ENCODE results near the gene SLC7A4. TPM values are rescaled to one million over a fixed set of nuclear protein-coding genes. Genes with fewer than 3 reads are reported as not detected.

SLC7A4 gene
- polyA plus RNA-seq, 1 experiment: 0.29 TPM

DNA sequence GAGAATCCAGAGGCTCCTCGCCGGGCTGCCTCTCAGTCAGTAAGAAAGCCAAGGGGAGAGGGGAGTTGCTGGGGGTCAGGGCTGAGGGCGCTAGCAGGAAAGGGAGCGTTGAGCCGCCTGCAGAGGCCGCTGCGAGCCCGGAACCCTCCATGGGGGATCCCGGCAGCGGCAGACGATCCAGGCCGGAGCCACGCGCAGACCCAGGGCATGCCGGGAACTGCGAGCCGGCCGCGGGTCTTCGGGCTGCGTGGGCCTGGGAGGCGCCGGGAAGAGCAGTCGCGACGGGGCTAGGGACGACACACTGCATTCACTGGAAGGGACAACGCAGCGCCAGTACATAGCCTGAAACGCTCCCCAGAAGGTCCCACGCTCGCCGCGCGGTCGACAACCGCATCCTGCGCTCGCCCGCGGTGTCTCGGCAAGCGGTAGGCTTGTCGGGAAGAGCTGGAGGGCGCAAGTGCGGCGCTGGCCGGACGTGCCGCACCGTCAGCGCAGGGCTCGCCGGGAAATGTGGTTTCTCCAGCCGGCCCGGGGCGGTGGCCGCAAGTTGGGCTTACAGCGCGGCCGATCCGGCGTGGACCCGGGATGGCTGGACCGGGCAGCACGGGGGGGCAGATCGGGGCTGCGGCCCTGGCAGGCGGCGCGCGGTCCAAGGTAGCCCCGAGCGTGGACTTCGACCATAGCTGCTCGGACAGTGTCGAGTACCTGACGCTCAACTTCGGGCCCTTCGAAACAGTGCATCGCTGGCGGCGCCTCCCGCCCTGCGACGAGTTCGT lies 50.4 kb downstream of the SLC7A4 start, which contains the start of gene LZTR1:
Gene LZTR1, plus strand, starts transcription at position 511 of the 776 bp plus-strand sequence. Its CDS starts 75 bp downstream, at position 586.
- POLR2A ChIA-PET: interaction anchor here (0.5 kb wide), 1 partner anchor 56 kb away, joined by 3 read pairs; no protein-coding TSS in a partner anchor
- CTCF ChIA-PET: interaction anchor here (0.6 to 2.5 kb wide), 13 partner anchors 9 to 178 kb away, joined by 3 to 8 read pairs (median 4); partner anchors contain the start of gene THAP7

DNA sequence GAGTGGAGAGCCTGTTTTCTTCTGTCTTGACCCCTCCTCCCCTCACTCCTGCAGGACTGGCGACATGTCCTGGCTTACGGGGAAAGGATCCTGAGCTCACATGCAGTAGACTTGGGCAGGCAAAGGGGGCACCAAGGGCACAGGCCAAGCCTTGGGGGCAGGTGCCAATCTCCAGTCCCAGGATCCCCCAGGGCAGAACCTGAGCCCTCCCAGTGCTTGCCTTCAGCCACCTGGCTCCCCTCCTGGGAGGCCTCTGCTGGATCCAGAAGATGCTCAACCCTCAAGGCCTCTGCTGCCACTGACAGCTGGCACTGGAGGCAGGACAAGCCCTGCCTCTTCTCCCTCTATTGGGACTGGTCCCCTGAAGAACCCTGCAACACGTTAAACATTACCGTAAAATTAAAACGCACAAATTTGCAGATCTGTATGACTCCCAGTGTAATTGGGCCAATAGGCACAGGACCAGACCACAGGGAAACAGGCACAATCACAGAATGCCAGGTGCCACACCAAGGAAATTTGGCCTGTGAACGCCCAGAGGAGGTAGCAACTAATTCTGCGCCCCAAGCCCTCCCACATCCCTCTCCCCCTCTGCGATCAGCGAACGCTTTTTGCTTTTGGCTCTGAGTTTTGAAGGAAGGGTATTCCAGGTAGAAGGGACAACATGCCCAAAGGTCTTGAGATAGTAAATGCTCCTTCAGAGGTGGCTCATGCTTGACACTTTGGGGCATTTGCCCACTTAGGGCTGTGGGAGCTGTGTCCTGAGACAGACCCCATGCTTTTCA lies 51.2 kb downstream of the SLC7A4 start:
- ChIA-PET CTCF (interaction anchor here (1.1 to 2.5 kb wide), 6 partner anchors 10 to 121 kb away, joined by 3 to 8 read pairs (median 5); no protein-coding TSS in a partner anchor), POLR2A (no interaction called here)
- H3K36me3 ChIP-seq (ENCODE audit: control insufficient read depth, insufficient read depth, low read length): peaks cover 9% of the 10 kb centered on the region; the same call in 1 of the 2 replicates
- H3K27me3 ChIP-seq (ENCODE audit: control insufficient read depth, insufficient read depth, low read length): no peaks in the 10 kb centered on the region; the same call in 1 of the 2 replicates
- TF ChIP-seq, protein P1, sequence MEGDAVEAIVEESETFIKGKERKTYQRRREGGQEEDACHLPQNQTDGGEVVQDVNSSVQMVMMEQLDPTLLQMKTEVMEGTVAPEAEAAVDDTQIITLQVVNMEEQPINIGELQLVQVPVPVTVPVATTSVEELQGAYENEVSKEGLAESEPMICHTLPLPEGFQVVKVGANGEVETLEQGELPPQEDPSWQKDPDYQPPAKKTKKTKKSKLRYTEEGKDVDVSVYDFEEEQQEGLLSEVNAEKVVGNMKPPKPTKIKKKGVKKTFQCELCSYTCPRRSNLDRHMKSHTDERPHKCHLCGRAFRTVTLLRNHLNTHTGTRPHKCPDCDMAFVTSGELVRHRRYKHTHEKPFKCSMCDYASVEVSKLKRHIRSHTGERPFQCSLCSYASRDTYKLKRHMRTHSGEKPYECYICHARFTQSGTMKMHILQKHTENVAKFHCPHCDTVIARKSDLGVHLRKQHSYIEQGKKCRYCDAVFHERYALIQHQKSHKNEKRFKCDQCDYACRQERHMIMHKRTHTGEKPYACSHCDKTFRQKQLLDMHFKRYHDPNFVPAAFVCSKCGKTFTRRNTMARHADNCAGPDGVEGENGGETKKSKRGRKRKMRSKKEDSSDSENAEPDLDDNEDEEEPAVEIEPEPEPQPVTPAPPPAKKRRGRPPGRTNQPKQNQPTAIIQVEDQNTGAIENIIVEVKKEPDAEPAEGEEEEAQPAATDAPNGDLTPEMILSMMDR (IDR thresholded peaks at IDR 0.05; ENCODE audit: insufficient read depth, low read depth, low read length): no peak
- H3K4me3 ChIP-seq (ENCODE audit: low read depth, low read length): peak overlapping the region; percentile 78
- no peak for DNase-seq (ENCODE audit: low read depth)

More for the DNA sequence above, 50.4 kb downstream of the SLC7A4 start, which contains the start of gene LZTR1:
- TF ChIP-seq, protein P1 (IDR thresholded peaks at IDR 0.05; ENCODE audit: insufficient read depth, low read depth, low read length): peak; percentile 75
- peak; percentile 39 for DNase-seq (ENCODE audit: low read depth)
- peak within 1 kb of the TSS; percentile 78 for H3K4me3 ChIP-seq (ENCODE audit: low read depth, low read length)
- H3K27me3 ChIP-seq (ENCODE audit: control insufficient read depth, insufficient read depth, low read length): no peaks in the 10 kb centered on the region; the same call in 1 of the 2 replicates
- H3K36me3 ChIP-seq (ENCODE audit: control insufficient read depth, insufficient read depth, low read length): peaks cover 9% of the 10 kb centered on the region; the same call in 1 of the 2 replicates

DNA sequence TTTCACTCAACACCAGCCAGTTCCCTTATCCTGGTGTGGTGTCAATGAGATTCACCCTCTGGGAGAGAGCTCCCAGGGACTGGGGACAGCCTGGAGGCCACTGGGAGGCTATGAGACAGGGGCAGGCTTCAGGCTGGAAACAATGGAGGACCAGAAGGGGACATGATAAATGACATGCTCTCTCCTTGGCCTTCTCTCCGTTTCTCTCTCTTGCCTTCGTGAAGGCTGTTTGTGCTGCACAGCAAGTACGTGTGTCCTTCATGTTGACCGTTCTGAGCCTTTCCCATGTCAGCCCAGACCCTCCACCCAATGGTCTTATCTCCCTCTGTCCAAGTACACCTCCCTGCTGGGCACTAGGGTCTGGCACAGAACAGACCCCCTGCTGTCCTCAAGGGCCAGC lies 51.8 kb downstream of the SLC7A4 start:
- H3K36me3 ChIP-seq (ENCODE audit: control insufficient read depth, insufficient read depth, low read length): peaks cover 5% of the 10 kb centered on the region; the same call in 1 of the 2 replicates
- ChIA-PET POLR2A (no interaction called here), CTCF (interaction anchor here (2.5 kb wide), 1 partner anchor 25 kb away, joined by 7 read pairs; no protein-coding TSS in a partner anchor)

DNA sequence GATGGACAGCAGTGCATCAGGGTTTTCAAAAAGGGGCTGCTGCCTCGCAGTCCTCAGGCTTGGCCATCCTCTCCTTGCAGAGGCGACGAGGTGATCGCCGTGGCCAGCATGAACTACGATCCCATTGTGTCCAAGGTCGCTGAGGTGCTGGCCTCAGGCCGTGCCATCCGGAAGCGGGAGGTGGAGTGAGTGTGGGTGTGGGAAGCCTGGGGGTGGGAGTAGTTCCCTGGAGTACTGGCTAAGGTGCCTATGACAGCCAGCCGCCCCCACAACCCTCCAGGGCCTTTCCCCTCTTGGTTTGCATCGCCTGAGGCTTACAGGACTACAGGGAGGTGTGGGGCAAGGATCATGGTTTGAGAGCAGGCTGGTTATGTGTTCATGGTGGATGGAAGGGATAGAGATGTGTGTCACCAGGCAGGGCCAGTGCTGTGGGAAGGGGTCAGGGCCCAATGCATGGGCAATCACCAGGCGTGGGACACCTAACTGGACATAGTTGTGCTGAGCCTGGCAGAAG lies 52.4 kb downstream of the SLC7A4 start:
- CTCF ChIA-PET: interaction anchor here (0.8 to 2.5 kb wide), 3 partner anchors 18 to 94 kb away, joined by 3 to 7 read pairs (median 4); no protein-coding TSS in a partner anchor
- peak overlapping the region; percentile 16 for H3K4me3 ChIP-seq (ENCODE audit: low read depth, low read length)

More for the DNA sequence above, 51.8 kb downstream of the SLC7A4 start:
- DNase-seq (ENCODE audit: low read depth): no peak
- H3K4me3 ChIP-seq (ENCODE audit: low read depth, low read length): no peak overlapping the region
- TF ChIP-seq, protein P1 (IDR thresholded peaks at IDR 0.05; ENCODE audit: insufficient read depth, low read depth, low read length): no peak
- H3K27me3 ChIP-seq (ENCODE audit: control insufficient read depth, insufficient read depth, low read length): no peaks in the 10 kb centered on the region; the same call in 1 of the 2 replicates

More for the DNA sequence above, 52.4 kb downstream of the SLC7A4 start:
- no peak for DNase-seq (ENCODE audit: low read depth)
- Histone ChIP-seq H3K36me3 (ENCODE audit: control insufficient read depth, insufficient read depth, low read length) (peaks cover 3% of the 10 kb centered on the region; the same call in 1 of the 2 replicates), H3K27me3 (ENCODE audit: control insufficient read depth, insufficient read depth, low read length) (no peaks in the 10 kb centered on the region; the same call in 1 of the 2 replicates)
- POLR2A ChIA-PET: no interaction called here
- TF ChIP-seq, protein P1 (IDR thresholded peaks at IDR 0.05; ENCODE audit: insufficient read depth, low read depth, low read length): no peak
